ENCODE results near the gene CDC42BPG. TPM values are rescaled to one million over a fixed set of nuclear protein-coding genes. Genes with fewer than 3 reads are reported as not detected.
"Not testable (repeated sequence)": the region's sequence is repeated elsewhere in the genome, so short reads cannot be mapped to it uniquely, and the experiment has no call there.

Gene CDC42BPG
- total RNA-seq, 1 donor from 2014 or later, result 0.64 TPM

- DNase-seq (ENCODE audit: extremely low read depth, low read depth, low spot score), result no peak
Observed at GRCh38 chr11:64837887-64838351, 6.5 kb downstream of the CDC42BPG start.

- no peak for DNase-seq (ENCODE audit: extremely low read depth, low read depth, low spot score)
Observed at GRCh38 chr11:64836448-64837072, 7.9 kb downstream of the CDC42BPG start.

GRCh38 chr11:64835616-64836447 lies 8.6 kb downstream of the CDC42BPG start:
- DNase-seq (ENCODE audit: extremely low read depth, low read depth, low spot score), result no peak

- no peak for DNase-seq (ENCODE audit: extremely low read depth, low read depth, low spot score)
Observed at GRCh38 chr11:64834723-64835615, 9.5 kb downstream of the CDC42BPG start.

GRCh38 chr11:64834031-64834722 lies 10.3 kb downstream of the CDC42BPG start:
- DNase-seq (ENCODE audit: extremely low read depth, low read depth, low spot score), result no peak

- DNase-seq (ENCODE audit: extremely low read depth, low read depth, low spot score), result no peak
Observed at GRCh38 chr11:64833509-64833908, 10.9 kb downstream of the CDC42BPG start.

GRCh38 chr11:64833198-64833502 lies 11.3 kb downstream of the CDC42BPG start:
- no peak for DNase-seq (ENCODE audit: extremely low read depth, low read depth, low spot score)

- DNase-seq (ENCODE audit: extremely low read depth, low read depth, low spot score), result no peak
Observed at GRCh38 chr11:64832467-64833197, 11.8 kb downstream of the CDC42BPG start.

- no peak for DNase-seq (ENCODE audit: extremely low read depth, low read depth, low spot score)
Observed at GRCh38 chr11:64831411-64831891, 13.0 kb downstream of the CDC42BPG start.

GRCh38 chr11:64829536-64830251 lies 14.8 kb downstream of the CDC42BPG start:
- no peak for DNase-seq (ENCODE audit: extremely low read depth, low read depth, low spot score)

- DNase-seq (ENCODE audit: extremely low read depth, low read depth, low spot score), result no peak
Observed at GRCh38 chr11:64827451-64827839, 17.0 kb downstream of the CDC42BPG start.

- no peak for DNase-seq (ENCODE audit: extremely low read depth, low read depth, low spot score)
Observed at GRCh38 chr11:64826578-64827450, 17.6 kb downstream of the CDC42BPG start.

- no peak for DNase-seq (ENCODE audit: extremely low read depth, low read depth, low spot score)
Observed at GRCh38 chr11:64826062-64826461, 18.4 kb downstream of the CDC42BPG start.

- no peak for DNase-seq (ENCODE audit: extremely low read depth, low read depth, low spot score)
Observed at GRCh38 chr11:64823568-64824119, 20.8 kb downstream of the CDC42BPG start.

GRCh38 chr11:64817476-64817875 lies 27.0 kb downstream of the CDC42BPG start:
- DNase-seq (ENCODE audit: extremely low read depth, low read depth, low spot score), result no peak

- DNase-seq (ENCODE audit: extremely low read depth, low read depth, low spot score), result not testable (repeated sequence)
Observed at GRCh38 chr11:64815433-64815832, 29.0 kb downstream of the CDC42BPG start.

GRCh38 chr11:64814712-64815187 lies 29.7 kb downstream of the CDC42BPG start:
- no peak for DNase-seq (ENCODE audit: extremely low read depth, low read depth, low spot score)

GRCh38 chr11:64813826-64814225 lies 30.6 kb downstream of the CDC42BPG start:
- no peak for DNase-seq (ENCODE audit: extremely low read depth, low read depth, low spot score)
